ENCODE data around the gene ASB10. TPM values are rescaled to one million over a fixed set of nuclear protein-coding genes. Genes with fewer than 3 reads are reported as not detected.

Gene ASB10
- total and polyA plus RNA-seq, 3 donors from 2014 or later: 0.18 to 0.39 TPM; not detected in 1

GRCh38 chr7:151175047-151175792 lies 11.8 kb downstream of the ASB10 start:
- intact Hi-C loops (cut with DNase I; ENCODE audit: low total_unique reads): loop anchor here (10.0 kb wide), 1 partner anchor 50 kb away; no protein-coding TSS in a partner anchor
- H3K36me3 ChIP-seq (ENCODE audit: low read depth, missing control alignments): no peaks in the 10 kb centered on the region

GRCh38 chr7:151174246-151175046 lies 12.6 kb downstream of the ASB10 start:
- Histone ChIP-seq H3K4me1 (no peaks in the 10 kb centered on the region), H3K4me3 (peak overlapping the region; percentile 32 to 56), H3K27me3 (no peaks in the 10 kb centered on the region), H3K27ac (no peak overlapping the region), H3K9me3 (no peaks in the 10 kb centered on the region), H3K36me3 (ENCODE audit: low read depth, missing control alignments) (no peaks in the 10 kb centered on the region)
- peak; percentile 83 for DNase-seq
- intact Hi-C loops (cut with DNase I; ENCODE audit: low total_unique reads): loop anchor here (10.0 kb wide), 1 partner anchor 50 kb away; no protein-coding TSS in a partner anchor
- 47 to 53% methylated on average over 33 to 77 of the region's 77 CpGs for WGBS, 2 donors
- TF ChIP-seq POLR2A (IDR thresholded peaks at IDR 0.05) (no peak), CTCF (IDR thresholded peaks at IDR 0.05) (peak in 1 of 3 experiments; percentile 10)

More at GRCh38 chr7:151175047-151175792, 11.8 kb downstream of the ASB10 start:
- Histone ChIP-seq H3K27ac (no peak overlapping the region), H3K27me3 (no peaks in the 10 kb centered on the region), H3K4me1 (no peaks in the 10 kb centered on the region), H3K9me3 (no peaks in the 10 kb centered on the region), H3K4me3 (no peak overlapping the region)
- WGBS, 2 donors: 49 to 59% methylated on average over 15 to 16 of the region's 16 CpGs
- no peak for DNase-seq
- TF ChIP-seq CTCF (IDR thresholded peaks at IDR 0.05): no peak
- TF ChIP-seq POLR2A (IDR thresholded peaks at IDR 0.05): no peak

GRCh38 chr7:151173386-151174245 lies 13.4 kb downstream of the ASB10 start:
- no peak for TF ChIP-seq CTCF (IDR thresholded peaks at IDR 0.05)
- no peak for TF ChIP-seq POLR2A (IDR thresholded peaks at IDR 0.05)
- 65 to 74% methylated on average over 25 to 43 of the region's 43 CpGs for WGBS, 2 donors
- intact Hi-C loops (cut with DNase I; ENCODE audit: low total_unique reads): loop anchor here (10.0 kb wide), 1 partner anchor 49 kb away; no protein-coding TSS in a partner anchor
- Histone ChIP-seq H3K4me1 (no peaks in the 10 kb centered on the region), H3K36me3 (ENCODE audit: low read depth, missing control alignments) (no peaks in the 10 kb centered on the region), H3K27ac (no peak overlapping the region), H3K27me3 (no peaks in the 10 kb centered on the region), H3K9me3 (no peaks in the 10 kb centered on the region), H3K4me3 (peak overlapping the region in 1 of 2 donors; percentile 56)
- DNase-seq: no peak

- Histone ChIP-seq H3K27ac (no peak overlapping the region), H3K27me3 (no peaks in the 10 kb centered on the region), H3K9me3 (no peaks in the 10 kb centered on the region), H3K4me1 (no peaks in the 10 kb centered on the region), H3K36me3 (ENCODE audit: low read depth, missing control alignments) (no peaks in the 10 kb centered on the region), H3K4me3 (no peak overlapping the region)
- peak; percentile 87 for DNase-seq
- WGBS, 2 donors: 16 to 28% methylated on average over 23 to 42 of the region's 42 CpGs
- intact Hi-C loops (cut with DNase I; ENCODE audit: low total_unique reads): loop anchor here (10.0 kb wide), 1 partner anchor 48 kb away; no protein-coding TSS in a partner anchor
- no peak for TF ChIP-seq POLR2A (IDR thresholded peaks at IDR 0.05)
- peak; percentile 100 for TF ChIP-seq CTCF (IDR thresholded peaks at IDR 0.05)
Measured at GRCh38 chr7:151172273-151173141, 14.5 kb downstream of the ASB10 start.
